Measurements from ENCODE around the gene KCNE3.

KCNE3 gene
- total RNA-seq: 1.7 to 89.1 (median 50.1) reads per million in 17 experiments

DNA sequence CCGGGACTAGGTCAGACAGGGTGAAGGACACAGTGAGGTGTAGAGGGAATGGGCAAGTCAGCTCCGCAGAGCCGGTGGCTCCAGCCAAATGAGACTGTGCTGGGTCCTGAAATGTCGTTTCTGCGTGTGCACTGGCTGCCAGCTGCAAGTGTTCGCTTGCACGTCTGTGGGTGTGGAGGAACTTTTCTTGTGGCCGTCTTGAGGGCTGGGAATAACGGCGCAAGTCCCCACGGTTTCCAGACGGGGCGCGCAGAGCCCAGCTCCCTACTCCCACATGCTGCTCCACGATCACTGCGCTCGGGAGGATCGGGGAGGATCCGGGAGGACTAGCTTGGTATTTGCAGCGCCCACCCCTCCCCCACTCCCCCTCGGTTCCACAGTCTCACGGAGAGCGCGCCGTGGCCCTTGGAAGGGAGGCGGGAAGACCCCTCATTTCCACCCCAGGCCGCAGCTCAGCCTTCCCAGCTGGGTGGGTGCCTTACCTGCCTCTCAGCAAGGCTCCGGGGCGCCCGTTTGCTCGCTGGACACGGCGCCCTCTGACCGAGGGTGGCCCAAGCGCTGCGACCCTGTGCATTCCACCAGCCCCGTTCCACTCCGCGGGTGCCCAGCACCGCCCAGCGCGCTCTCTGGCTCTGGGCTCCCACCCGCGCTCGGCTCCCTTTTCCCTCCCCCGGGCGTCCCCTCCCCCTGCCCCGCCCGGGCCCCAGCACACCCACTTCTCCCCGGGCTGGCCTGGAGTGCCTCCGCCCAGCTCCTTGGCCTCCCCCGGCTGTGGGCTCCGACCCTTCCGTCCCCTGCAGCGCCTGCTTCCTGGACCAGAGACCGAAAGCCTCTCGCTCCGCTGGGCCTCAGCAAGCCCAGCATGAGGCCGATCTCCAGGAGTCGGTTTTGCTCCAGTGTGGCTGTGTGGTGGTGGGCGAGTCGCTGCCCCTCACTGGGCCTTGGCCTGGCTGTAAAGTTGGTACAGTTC, at the start of gene KCNE3:
Gene KCNE3, minus strand, starts transcription at position 634 of the 970 bp plus-strand sequence. CDS start 9,986 bp downstream, outside the sequence.
- DNase-seq: peak; percentile 39 to 78 (median 68)

- peak in 2 of 4 experiments; percentile 14 to 27 for DNase-seq
These were observed 40.2 kb upstream of the KCNE3 start for GRCh38 chr11:74507582-74507981.

DNA sequence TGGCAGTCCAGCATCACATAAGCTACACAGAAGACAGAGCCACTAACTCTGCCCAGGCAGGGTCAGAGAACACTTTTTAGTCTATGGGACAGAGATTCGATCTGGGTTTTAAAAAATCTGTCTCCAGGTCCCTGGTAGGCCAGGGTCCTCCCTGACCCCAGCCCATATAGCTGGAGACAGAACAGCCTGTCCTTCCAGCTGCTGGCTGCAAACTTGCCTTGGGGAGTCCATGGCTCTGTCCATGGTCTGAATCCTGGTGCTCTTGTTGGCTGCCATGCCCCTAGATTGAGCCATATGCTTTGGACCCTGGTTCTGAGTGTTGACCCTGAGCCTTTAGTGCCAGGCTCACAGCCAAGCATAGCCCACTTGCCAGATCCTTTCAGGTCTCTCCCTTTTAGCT, 39.5 kb upstream of the KCNE3 start:
- peak in 1 of 4 experiments; percentile 10 for DNase-seq

GRCh38 chr11:74505911-74506310, 38.6 kb upstream of the KCNE3 start:
- no peak for DNase-seq

DNA sequence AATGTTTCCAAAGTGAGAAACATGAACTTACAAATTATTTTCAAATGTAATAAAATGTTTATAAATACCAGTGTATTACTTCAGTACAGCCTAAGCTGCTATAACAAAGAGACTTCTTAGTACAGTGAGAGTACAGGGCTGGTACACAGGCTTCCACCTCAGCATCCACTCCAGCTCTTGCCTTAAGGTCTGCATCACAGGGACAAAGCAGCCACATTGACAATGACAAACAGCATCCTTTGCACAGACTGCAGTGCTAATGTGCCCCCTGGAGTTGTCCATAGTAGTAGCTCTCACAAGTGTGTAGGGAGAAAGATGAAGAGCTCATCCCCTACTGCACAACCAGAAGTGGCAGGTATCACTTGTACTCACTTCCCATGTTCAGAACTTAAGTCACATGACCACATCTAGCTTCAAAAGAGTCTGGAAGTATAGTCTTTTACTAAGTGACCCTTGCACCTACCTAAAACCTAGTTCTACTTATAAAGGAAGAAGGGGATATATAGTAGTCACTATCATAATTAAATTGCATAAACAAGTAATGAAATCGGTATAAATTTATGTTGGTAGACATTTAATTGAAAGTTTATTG, 36.8 kb upstream of the KCNE3 start:
- DNase-seq: no peak

- no peak for DNase-seq
These were observed 27.6 kb upstream of the KCNE3 start for GRCh38 chr11:74494916-74495315.

DNA sequence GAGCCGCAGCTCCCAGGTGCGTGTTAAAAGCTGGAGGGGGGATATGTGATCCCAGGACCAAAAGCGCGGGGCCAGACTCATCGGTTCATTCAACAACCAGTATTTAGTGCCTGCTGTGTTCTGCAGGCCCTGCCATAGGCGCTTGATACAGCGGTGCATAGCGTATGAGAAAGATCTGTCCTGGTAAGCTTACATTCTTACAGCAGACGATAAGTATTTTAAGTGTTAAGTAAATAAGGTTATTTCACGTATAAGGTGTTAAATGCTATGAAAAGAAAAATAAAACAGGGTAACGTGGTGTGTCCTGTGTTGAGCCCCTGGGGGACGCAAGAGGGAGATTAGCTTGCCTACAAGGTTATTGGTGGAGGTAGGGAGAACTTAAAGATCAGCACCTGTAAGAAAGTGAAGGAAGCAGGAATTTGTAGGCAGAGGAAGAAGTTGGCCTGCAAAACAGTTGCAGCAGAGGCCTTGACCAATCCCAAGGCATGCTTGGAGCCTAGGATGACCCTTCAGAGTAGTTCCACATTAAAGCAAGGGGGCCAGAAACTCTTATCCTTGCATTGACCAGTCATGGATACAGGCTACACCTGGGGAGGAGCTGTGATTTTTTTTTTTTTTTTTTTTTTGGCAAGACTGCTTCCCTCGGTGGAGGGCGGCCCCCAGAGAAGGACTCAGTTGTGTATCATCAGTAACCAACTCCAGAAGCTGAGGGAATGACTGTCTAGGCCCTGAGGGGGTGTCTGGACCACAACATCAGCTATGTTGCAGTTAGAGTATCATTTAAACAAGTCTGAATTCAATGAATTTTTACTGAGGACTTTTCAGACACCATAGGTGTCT, 26.7 kb upstream of the KCNE3 start:
- DNase-seq: no peak

DNA sequence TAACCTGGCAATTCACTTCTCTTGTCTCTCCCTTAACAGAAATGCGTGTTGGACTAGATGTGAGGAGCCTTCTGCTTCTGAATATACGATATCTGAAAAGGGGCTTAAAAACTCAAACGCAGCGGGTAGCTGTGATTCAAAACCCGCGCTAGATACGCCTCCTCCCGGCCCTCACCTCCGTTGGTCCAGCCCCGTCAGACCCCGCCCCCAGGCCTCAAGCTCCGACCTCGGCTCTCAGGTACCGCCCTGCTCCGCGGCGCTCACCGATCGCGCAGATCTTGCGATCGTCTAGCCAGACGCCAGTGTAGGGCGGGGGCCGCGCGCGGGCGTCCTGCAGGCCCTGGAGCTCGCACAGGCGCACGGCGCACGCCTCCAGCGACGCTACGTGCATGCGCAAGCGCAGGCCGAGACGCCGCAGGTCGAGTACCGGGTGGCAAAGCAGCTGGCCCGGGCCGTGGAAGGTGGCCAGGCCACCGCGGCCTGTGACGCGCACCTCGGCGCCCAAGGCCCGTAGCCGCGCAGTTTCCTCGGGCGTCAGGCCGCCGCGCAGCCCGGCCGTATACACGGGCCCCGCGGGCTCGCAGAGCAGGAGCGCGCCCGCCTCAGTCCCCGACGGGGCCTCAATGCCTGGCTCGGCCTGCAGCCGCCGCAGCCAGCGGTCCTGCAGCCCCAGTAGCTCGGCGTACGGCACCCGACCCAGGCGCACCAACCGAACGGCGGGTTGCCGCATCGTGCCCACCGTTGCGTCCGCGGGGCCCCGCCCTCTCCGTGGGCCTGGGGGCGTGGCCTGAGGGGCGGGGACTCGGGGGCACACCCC, 25.8 kb upstream of the KCNE3 start, which contains the start of gene LIPT2:
Gene LIPT2, minus strand, starts transcription at position 751 of the 817 bp plus-strand sequence. Its CDS starts 21 bp downstream, at position 730.
- peak; percentile 95 to 99 (median 98) for DNase-seq

- DNase-seq: no peak
These were observed 24.7 kb upstream of the KCNE3 start for GRCh38 chr11:74492084-74492483.

DNA sequence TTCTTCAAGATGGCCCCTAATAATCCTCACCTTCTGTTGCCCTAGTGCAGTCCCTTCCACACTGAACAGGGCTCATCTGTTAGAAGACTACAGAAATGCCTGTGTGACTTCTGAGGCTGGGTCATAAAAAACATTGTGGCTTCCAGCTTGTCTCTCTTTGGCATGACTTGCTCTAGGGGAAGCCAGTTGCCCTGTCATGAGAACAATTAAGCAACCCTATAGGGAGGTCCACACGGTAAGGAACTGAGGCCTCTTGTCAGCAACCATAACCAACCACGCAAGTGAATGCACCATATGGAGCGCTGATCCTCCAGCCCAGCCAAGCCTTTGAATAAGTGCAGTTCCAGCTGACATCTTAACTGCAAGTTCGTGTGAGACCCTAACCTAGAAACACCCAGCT, 23.6 kb upstream of the KCNE3 start:
- peak in 3 of 4 experiments; percentile 38 to 52 (median 46) for DNase-seq

DNA sequence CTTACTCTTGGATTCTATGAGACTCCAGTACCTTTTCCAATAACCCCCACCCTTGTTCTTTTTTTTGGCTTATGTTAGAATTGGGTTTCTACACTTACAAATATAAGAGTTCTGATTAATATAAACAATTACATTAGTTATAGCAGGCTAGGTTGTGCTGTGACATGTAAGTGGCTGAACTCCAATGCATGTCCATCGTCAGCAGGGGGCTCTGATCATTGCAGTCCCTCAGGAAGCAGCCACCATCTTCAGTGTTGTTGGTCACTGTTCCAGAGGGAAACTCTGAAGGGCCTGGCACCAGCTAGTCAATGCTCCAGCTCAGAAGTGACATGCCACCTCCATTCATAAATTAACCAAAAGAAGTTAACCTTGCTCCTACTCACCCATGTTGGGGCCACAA, 20.5 kb upstream of the KCNE3 start:
- DNase-seq: peak in 2 of 4 experiments; percentile 24 to 25

DNA sequence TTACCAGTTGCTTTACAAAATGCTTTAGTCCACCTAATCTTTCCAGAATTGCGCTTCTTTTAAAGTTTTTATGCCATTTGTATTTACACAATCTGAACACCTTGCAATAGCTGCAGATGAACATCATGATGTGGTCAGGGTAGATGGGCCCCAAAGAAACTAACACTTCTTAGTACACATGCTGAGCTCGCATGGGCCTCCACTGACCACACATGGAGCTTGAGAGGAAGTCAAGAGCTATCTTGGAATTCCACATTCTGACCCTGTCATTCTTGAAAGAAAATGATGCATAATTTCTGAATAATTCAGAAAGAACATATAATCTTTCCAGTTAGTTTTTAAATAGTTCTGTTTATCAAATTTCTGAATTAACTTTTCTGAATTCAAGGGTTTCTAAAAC, 18.5 kb upstream of the KCNE3 start:
- no peak for DNase-seq

DNA sequence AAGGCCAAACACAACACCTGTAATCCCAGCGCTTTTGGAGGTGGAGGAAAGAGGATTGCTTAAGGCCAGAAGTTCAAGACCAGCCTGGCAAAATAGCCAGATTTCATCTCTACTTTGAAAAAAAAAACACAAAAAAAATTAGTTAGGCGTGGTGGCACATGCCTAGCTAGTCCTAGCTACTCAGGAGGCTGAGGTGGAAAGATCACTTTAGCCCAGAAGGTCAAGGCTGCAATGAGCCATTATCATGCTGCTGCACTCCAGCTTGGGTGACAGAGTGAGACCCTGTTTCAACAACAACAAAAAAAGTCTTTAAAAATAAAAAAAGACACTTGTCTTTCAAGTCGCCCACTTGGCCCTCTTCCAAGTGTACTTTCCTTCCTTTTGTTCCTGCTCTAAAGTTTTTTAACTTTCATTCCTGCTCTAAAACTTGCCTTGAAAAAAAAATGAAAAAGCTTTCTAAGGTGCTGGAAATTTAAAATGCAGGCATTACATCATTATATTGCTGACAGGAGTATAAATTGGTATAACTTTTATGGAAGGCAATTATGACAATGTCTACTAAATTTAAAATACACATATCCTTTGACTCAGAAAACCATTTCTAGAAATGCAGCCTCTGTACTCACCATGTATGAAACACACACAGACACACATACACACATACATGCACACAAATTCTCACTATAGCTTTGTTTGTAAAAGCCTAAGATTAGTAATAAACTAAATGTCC, 13.5 kb upstream of the KCNE3 start:
- no peak for DNase-seq

GRCh38 chr11:74479732-74480123, 12.4 kb upstream of the KCNE3 start:
- no peak for DNase-seq

GRCh38 chr11:74478877-74479731, 11.8 kb upstream of the KCNE3 start:
- DNase-seq: no peak

GRCh38 chr11:74476536-74476935, 9.2 kb upstream of the KCNE3 start:
- peak; percentile 38 to 63 (median 52) for DNase-seq

DNA sequence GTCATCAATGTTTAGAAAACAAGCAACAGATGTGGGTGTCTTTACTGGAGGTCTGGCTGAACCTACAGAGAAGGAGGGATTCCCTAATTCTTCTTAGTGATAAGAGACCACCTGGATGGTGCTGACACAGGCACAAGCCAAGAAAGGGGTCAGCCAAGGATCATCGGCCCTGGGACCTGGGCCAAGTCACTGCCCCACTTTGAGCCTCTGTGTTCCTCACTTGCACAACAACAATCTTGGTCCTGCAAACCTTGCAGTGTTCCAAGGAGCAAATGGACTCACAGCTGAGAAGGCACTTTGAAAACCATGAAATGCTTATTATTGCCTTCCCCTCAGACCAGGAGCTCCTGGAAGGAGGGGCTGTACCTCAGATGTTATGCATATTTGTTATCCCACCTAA, 7.0 kb upstream of the KCNE3 start:
- peak in 1 of 4 experiments; percentile 16 for DNase-seq

DNA sequence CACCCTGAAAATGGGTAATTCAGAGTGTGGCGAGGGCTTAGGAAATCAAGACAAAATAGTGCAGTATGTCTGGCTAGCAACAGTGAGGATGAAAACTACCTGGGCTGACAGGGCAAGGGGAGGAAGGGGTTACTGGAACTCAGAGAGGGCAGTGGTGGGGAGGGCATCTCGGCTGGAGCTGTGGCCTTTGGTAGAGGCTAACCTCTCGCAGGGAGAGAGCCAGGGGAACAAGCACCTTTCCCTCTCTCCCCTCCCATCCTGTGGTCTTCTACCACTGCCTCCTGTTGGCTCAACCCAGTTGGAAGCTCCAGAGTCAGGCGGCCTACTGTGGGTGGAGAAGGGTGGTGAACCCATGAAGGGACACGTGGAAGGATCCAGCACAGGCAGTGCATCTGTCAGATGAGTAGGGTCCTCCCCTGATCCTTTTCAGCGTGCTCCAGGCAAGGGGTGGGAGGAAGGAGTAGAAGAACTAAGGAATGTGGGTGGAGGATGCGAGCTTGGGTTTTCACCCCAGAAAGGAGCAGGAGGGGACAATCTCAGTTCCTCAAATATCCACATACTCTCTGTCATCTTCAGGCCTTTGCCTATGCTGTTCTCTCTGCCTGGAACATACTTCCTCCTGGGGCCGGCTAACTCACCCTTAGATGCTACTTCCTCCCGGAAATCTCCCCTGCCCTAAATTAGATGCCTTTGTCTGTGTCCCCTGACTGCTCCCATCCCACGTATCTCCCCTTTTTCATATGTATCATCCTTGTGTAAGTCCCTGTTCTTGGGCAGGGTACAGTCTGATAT, 6.2 kb upstream of the KCNE3 start:
- DNase-seq: peak; percentile 68 to 90 (median 82)
